NCI-H2227 treated with DMSO at 0.1 percent for 48 hours (cell line): Measurements from ENCODE around the gene MEGF11.

Source experiments
- DNase-seq: peaks from one replicate; lab custom pipeline; 2025; lab: John Stamatoyannopoulos, UW

The MEGF11 gene

GRCh38 chr15:66092053-66093016 is 161.2 kb downstream of the MEGF11 start:
- no peak for DNase-seq

GRCh38 chr15:66089509-66089908 is 164.0 kb downstream of the MEGF11 start:
- no peak for DNase-seq

GRCh38 chr15:66089049-66089448 is 164.5 kb downstream of the MEGF11 start:
- no peak for DNase-seq

GRCh38 chr15:66085128-66085527 is 168.4 kb downstream of the MEGF11 start:
- no peak for DNase-seq

GRCh38 chr15:66084704-66085103 is 168.8 kb downstream of the MEGF11 start:
- DNase-seq: no peak

GRCh38 chr15:66080717-66081398 is 172.7 kb downstream of the MEGF11 start:
- peak; percentile 4 for DNase-seq

GRCh38 chr15:66078929-66079275 is 174.6 kb downstream of the MEGF11 start:
- DNase-seq: no peak

GRCh38 chr15:66078196-66078928 is 175.2 kb downstream of the MEGF11 start:
- no peak for DNase-seq

- DNase-seq: no peak
Measured at GRCh38 chr15:66077320-66077663, 176.3 kb downstream of the MEGF11 start.

GRCh38 chr15:66076591-66077319 is 176.8 kb downstream of the MEGF11 start:
- no peak for DNase-seq

GRCh38 chr15:66075947-66076346 is 177.6 kb downstream of the MEGF11 start:
- no peak for DNase-seq

GRCh38 chr15:66072616-66073361 is 180.8 kb downstream of the MEGF11 start:
- DNase-seq: no peak

- DNase-seq: no peak
Measured at GRCh38 chr15:66071921-66072295, 181.6 kb downstream of the MEGF11 start.

- DNase-seq: no peak
Measured at GRCh38 chr15:66071160-66071920, 182.2 kb downstream of the MEGF11 start.

GRCh38 chr15:66070220-66070934 is 183.2 kb downstream of the MEGF11 start:
- DNase-seq: no peak

- DNase-seq: no peak
Measured at GRCh38 chr15:66069751-66070150, 183.8 kb downstream of the MEGF11 start.

- DNase-seq: no peak
Measured at GRCh38 chr15:66068801-66069200, 184.7 kb downstream of the MEGF11 start.

GRCh38 chr15:66067687-66068086 is 185.9 kb downstream of the MEGF11 start:
- DNase-seq: no peak

GRCh38 chr15:66066481-66066880 is 187.1 kb downstream of the MEGF11 start:
- no peak for DNase-seq

- no peak for DNase-seq
Measured at GRCh38 chr15:66066005-66066404, 187.5 kb downstream of the MEGF11 start.
